Loucy (cell line): Measurements from ENCODE around the gene ATG7.

Experiments
- H2AFZ ChIP-seq: fragments of 200-600 bp; sonication (generic); 2 replicates; pipeline ENCODE4 v1.6.0; 2016; ENCODE audit warnings: antibody characterized with exemption, mild to moderate bottlenecking, low read length, moderate library complexity
- H3F3A ChIP-seq: fragments of 200-600 bp; 2 replicates; pipeline ENCODE4 v1.6.0; 2016; ENCODE audit warnings: antibody characterized with exemption, low read depth, mild to moderate bottlenecking
- H3K27me3 ChIP-seq: fragments of 200-600 bp; sonication (generic); 2 replicates; pipeline ENCODE4 v1.6.1; 2014; ENCODE audit warnings: low read length, mild to moderate bottlenecking; ENCODE audit not compliant: insufficient read depth, poor library complexity, severe bottlenecking
- H3K36me3 ChIP-seq: fragments of 200-600 bp; sonication (generic); 2 replicates; pipeline ENCODE4 v1.6.1; 2016; ENCODE audit warnings: low read length; ENCODE audit not compliant: insufficient read depth
- H3K4me1 ChIP-seq: fragments of 200-600 bp; sonication (generic); 2 replicates; pipeline ENCODE4 v1.5.1; 2014; ENCODE audit warnings: low read length, mild to moderate bottlenecking; ENCODE audit not compliant: insufficient read depth, poor library complexity, severe bottlenecking
- H3K4me2 ChIP-seq: fragments of 200-600 bp; sonication (generic); 2 replicates; pipeline ENCODE4 v1.6.0; 2014; ENCODE audit warnings: antibody characterized with exemption, low read length, low read depth, mild to moderate bottlenecking; ENCODE audit not compliant: poor library complexity, severe bottlenecking
- H3K4me3 ChIP-seq: fragments of 200-600 bp; sonication (generic); 2 replicates; pipeline ENCODE4 v1.5.1; 2014; ENCODE audit warnings: low read length, mild to moderate bottlenecking, mixed read lengths; ENCODE audit not compliant: poor library complexity, severe bottlenecking
- H3K79me2 ChIP-seq: fragments of 200-600 bp; sonication (generic); 2 replicates; pipeline ENCODE4 v1.6.1; 2014; ENCODE audit warnings: low read length; ENCODE audit not compliant: insufficient read depth
- H3K9ac ChIP-seq: fragments of 200-600 bp; sonication (generic); 2 replicates; pipeline ENCODE4 v1.6.0; 2014; ENCODE audit warnings: mild to moderate bottlenecking, low read depth, low read length, moderate library complexity; ENCODE audit not compliant: poor library complexity, severe bottlenecking
- H3K9me2 ChIP-seq: fragments of 200-600 bp; sonication (generic); replicated peaks from 2 replicates; pipeline ENCODE4 v1.6.1; 2016; ENCODE audit warnings: low read depth, low read length, mixed read lengths
- H3K9me3 ChIP-seq: fragments of 200-600 bp; sonication (generic); 2 replicates; pipeline ENCODE4 v1.6.1; 2014; ENCODE audit warnings: mild to moderate bottlenecking, antibody characterized with exemption, low read length, low read depth; ENCODE audit not compliant: insufficient read depth
- H4K20me1 ChIP-seq: fragments of 200-600 bp; sonication (generic); 2 replicates; pipeline ENCODE4 v1.6.0; 2014; ENCODE audit warnings: antibody characterized with exemption, low read length, mild to moderate bottlenecking; ENCODE audit not compliant: insufficient read depth, poor library complexity, severe bottlenecking
- EZH2phosphoT487 ChIP-seq: fragments of 200-600 bp; IDR thresholded peaks from 2 replicates; pipeline ENCODE4 v1.6.1; 2018; ENCODE audit warnings: antibody characterized with exemption, mild to moderate bottlenecking, moderate library complexity, borderline replicate concordance
- TF ChIP-seq, protein P1 (sequence below): fragments of 200-600 bp; sonication (generic); conservative IDR thresholded peaks from 2 replicates; pipeline ENCODE4 v1.5.1; 2014; ENCODE audit warnings: mild to moderate bottlenecking, antibody characterized with exemption, low read length

ATG7 gene

DNA sequence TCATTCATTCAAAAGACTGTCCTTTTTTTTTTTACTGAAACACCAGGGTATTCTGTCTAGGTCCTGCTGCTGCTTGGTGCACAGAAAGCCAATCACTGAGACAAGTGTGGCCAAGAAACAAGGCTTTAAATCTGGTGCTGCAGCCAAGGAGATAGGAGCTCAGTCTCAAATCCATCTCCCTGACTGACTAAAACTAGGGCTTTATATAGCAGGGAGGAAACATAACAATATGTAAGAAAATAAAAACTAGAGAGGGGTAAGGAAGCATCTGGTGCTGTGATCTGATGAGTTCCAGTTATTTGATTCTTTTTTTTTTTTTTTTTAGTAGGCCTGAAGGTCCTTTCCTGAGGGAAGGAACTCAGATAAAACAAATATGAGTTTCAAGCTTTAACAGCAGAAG lies 139.8 kb downstream of the ATG7 start:
- Histone ChIP-seq H3K9me3 (peaks cover 11% of the 10 kb centered on the region; the same call in 1 of the 2 replicates), H3K9me2 (no peaks in the 10 kb centered on the region), H3K4me3 (no peak overlapping the region), H4K20me1 (no peaks in the 10 kb centered on the region), H3K27me3 (no peaks in the 10 kb centered on the region), H3K79me2 (no peaks in the 10 kb centered on the region), H3K9ac (no peak overlapping the region), H3K4me1 (no peaks in the 10 kb centered on the region), H3F3A (no peaks in the 10 kb centered on the region), H3K36me3 (no peaks in the 10 kb centered on the region), H2AFZ (no peak overlapping the region), H3K4me2 (no peak overlapping the region)
- TF ChIP-seq, protein P1, sequence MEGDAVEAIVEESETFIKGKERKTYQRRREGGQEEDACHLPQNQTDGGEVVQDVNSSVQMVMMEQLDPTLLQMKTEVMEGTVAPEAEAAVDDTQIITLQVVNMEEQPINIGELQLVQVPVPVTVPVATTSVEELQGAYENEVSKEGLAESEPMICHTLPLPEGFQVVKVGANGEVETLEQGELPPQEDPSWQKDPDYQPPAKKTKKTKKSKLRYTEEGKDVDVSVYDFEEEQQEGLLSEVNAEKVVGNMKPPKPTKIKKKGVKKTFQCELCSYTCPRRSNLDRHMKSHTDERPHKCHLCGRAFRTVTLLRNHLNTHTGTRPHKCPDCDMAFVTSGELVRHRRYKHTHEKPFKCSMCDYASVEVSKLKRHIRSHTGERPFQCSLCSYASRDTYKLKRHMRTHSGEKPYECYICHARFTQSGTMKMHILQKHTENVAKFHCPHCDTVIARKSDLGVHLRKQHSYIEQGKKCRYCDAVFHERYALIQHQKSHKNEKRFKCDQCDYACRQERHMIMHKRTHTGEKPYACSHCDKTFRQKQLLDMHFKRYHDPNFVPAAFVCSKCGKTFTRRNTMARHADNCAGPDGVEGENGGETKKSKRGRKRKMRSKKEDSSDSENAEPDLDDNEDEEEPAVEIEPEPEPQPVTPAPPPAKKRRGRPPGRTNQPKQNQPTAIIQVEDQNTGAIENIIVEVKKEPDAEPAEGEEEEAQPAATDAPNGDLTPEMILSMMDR = no peak

DNA sequence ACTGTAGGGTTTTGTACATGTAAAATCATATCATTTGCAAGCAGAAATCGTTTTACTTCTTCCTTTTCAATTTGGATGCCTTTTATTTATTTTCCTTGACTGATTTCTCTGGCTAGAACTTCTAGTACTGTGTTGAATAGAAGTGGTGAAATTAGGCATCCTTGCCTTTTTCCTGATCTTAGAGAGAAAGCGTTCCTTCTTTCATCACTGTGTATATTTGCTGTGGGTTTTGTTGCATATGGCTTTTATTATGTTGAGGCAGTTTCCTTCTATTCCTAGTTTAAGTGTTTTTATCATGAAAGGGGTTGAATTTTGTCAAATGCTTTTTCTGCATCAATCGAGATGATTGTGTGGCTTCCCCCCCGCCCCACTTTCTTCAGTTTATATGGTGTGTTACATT lies 140.9 kb downstream of the ATG7 start:
- H3K9me3 ChIP-seq = peaks cover 6% of the 10 kb centered on the region; the same call in 1 of the 2 replicates
- no peak overlapping the region for H3K4me3 ChIP-seq
- no peaks in the 10 kb centered on the region for H3F3A ChIP-seq
- H3K79me2 ChIP-seq = no peaks in the 10 kb centered on the region
- H4K20me1 ChIP-seq = no peaks in the 10 kb centered on the region
- no peak overlapping the region for H2AFZ ChIP-seq
- H3K4me1 ChIP-seq = no peaks in the 10 kb centered on the region
- H3K36me3 ChIP-seq = no peaks in the 10 kb centered on the region
- no peak overlapping the region for H3K9ac ChIP-seq
- no peak overlapping the region for H3K4me2 ChIP-seq
- TF ChIP-seq, protein P1 = no peak
- no peak for TF ChIP-seq EZH2phosphoT487
- H3K27me3 ChIP-seq = no peaks in the 10 kb centered on the region
- H3K9me2 ChIP-seq = no peaks in the 10 kb centered on the region

DNA sequence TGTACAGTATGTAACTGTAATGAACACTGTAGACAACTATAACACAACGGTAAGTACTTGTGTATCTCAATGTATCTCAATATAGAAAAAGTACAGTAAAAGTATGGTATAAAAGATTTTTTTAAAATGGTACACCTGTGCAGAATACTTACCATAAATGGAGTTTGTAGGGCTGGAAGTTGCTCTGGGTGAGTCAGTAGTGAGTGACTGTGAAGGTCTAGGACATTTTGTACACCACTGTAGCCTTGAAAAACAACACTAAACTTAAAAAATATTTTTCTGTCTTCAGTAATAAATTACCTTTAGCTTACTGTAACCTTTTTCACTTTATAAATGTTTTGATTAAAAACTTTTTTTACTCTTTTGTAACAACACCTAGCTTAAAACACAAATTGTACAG lies 142.9 kb downstream of the ATG7 start:
- Histone ChIP-seq H3K79me2 (no peaks in the 10 kb centered on the region), H2AFZ (no peak overlapping the region), H3K9me3 (no peaks in the 10 kb centered on the region), H3F3A (no peaks in the 10 kb centered on the region), H3K4me1 (no peaks in the 10 kb centered on the region), H3K36me3 (no peaks in the 10 kb centered on the region), H3K27me3 (no peaks in the 10 kb centered on the region), H3K9ac (no peak overlapping the region), H4K20me1 (no peaks in the 10 kb centered on the region), H3K9me2 (no peaks in the 10 kb centered on the region), H3K4me2 (no peak overlapping the region), H3K4me3 (no peak overlapping the region)
- TF ChIP-seq, protein P1 = no peak
- no peak for TF ChIP-seq EZH2phosphoT487
